GM18502 (cell line): ENCODE results near the gene MAML3.

Experiments
- ATAC-seq: cut with Tn5 transposase; IDR thresholded peaks from one replicate; pipeline ENCODE4 v1.9.1; 2021; ENCODE audit warnings: mild to moderate bottlenecking; ENCODE audit not compliant: unreplicated experiment, poor library complexity

The MAML3 gene

GRCh38 chr4:140049849-140050637 lies 103.9 kb downstream of the MAML3 start:
- ATAC-seq: no peak

- peak; percentile 60 for ATAC-seq
Observed at GRCh38 chr4:140049024-140049848, 104.7 kb downstream of the MAML3 start.

- no peak for ATAC-seq
Observed at GRCh38 chr4:140048419-140048995, 105.5 kb downstream of the MAML3 start.

GRCh38 chr4:140047786-140048185 lies 106.2 kb downstream of the MAML3 start:
- no peak for ATAC-seq

GRCh38 chr4:140047017-140047640 lies 106.9 kb downstream of the MAML3 start:
- no peak for ATAC-seq

- ATAC-seq: no peak
Observed at GRCh38 chr4:140046543-140046942, 107.4 kb downstream of the MAML3 start.

- ATAC-seq: no peak
Observed at GRCh38 chr4:140046016-140046415, 108.0 kb downstream of the MAML3 start.

- ATAC-seq: no peak
Observed at GRCh38 chr4:140044337-140044902, 109.6 kb downstream of the MAML3 start.

- ATAC-seq: no peak
Observed at GRCh38 chr4:140042634-140043033, 111.3 kb downstream of the MAML3 start.

- no peak for ATAC-seq
Observed at GRCh38 chr4:140038031-140038533, 115.9 kb downstream of the MAML3 start.

- ATAC-seq: no peak
Observed at GRCh38 chr4:140037353-140038030, 116.5 kb downstream of the MAML3 start.

- no peak for ATAC-seq
Observed at GRCh38 chr4:140031706-140032105, 122.3 kb downstream of the MAML3 start.

- ATAC-seq: no peak
Observed at GRCh38 chr4:140031061-140031460, 122.9 kb downstream of the MAML3 start.

GRCh38 chr4:140028676-140029517 lies 125.1 kb downstream of the MAML3 start:
- no peak for ATAC-seq

- ATAC-seq: no peak
Observed at GRCh38 chr4:140028101-140028500, 125.9 kb downstream of the MAML3 start.

GRCh38 chr4:140027101-140027500 lies 126.9 kb downstream of the MAML3 start:
- no peak for ATAC-seq

- no peak for ATAC-seq
Observed at GRCh38 chr4:140025470-140025869, 128.5 kb downstream of the MAML3 start.

GRCh38 chr4:140020457-140021361 lies 133.3 kb downstream of the MAML3 start:
- no peak for ATAC-seq
